GM10266 (cell line): Measurements from ENCODE around the gene GABRR3.
A peak's percentile ranks its signal among the peaks of the same experiment; 100 is the strongest.

Experiments used
- DNase-seq: peaks from one replicate; pipeline ENCODE4 v3.0.0; 2012; ENCODE audit errors: extremely low spot score
- TF ChIP-seq, protein P1 (sequence below): IDR thresholded peaks from 2 replicates; pipeline ENCODE4 v1.5.1; 2012; ENCODE audit warnings: mild to moderate bottlenecking, low read depth; ENCODE audit not compliant: control insufficient read depth, insufficient read depth; ENCODE audit errors: missing control alignments

The GABRR3 gene

DNA sequence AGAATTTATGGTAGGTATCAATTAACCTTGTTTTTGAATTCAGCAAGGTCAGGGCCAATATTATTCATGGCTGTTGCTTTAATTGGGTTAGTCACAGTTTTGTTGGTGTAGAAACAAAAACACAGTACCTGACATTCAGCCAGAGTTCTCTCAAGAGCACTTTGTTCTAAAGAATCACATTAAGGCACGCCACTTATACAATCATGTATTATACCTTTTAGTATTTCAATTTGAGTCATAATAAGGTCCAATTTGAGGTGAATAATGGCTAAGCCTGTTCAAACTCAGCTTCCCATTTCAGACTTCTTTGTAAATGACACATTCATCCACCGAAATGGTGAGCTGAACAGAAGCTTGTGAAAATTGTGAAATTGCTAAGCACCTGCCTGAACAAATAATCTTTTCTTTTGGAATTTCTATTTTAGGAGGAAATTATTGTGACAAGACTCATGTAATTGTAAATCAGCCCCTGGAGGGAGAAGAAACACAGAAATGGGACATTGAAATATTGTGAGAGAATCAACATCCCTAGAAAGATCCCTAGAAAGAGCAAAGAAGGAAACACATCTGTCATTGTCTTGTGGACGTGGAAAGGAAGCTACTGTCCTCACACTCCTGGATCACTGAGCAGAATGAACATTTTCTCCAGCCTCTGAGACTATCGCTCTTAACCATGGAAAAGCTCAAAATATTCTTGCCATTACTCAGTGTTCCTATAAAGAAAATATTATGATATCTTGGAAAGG is 92.1 kb downstream of the GABRR3 start:
- TF ChIP-seq, protein P1, sequence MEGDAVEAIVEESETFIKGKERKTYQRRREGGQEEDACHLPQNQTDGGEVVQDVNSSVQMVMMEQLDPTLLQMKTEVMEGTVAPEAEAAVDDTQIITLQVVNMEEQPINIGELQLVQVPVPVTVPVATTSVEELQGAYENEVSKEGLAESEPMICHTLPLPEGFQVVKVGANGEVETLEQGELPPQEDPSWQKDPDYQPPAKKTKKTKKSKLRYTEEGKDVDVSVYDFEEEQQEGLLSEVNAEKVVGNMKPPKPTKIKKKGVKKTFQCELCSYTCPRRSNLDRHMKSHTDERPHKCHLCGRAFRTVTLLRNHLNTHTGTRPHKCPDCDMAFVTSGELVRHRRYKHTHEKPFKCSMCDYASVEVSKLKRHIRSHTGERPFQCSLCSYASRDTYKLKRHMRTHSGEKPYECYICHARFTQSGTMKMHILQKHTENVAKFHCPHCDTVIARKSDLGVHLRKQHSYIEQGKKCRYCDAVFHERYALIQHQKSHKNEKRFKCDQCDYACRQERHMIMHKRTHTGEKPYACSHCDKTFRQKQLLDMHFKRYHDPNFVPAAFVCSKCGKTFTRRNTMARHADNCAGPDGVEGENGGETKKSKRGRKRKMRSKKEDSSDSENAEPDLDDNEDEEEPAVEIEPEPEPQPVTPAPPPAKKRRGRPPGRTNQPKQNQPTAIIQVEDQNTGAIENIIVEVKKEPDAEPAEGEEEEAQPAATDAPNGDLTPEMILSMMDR, result no peak
- no peak for DNase-seq

DNA sequence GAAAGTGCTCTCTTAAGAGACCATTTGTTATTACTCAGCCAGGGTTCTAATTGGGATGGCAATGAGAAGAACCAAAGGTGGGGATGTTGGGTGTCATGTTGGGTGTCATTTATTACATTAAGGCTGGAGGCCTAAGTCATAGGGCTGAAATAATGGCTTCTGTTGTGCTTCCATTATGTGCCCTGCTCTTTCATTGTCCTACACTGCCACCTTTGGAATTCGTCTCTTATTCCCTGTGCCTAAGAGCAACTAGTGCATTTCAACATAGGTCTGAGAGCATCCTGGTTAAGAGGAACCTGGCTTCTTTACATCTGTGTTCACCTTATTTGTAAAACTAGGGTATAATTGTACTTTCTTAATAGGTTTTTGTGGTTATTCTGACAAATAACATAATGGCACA is 95.1 kb downstream of the GABRR3 start:
- TF ChIP-seq, protein P1, result peak; percentile 16
- DNase-seq, result no peak

DNA sequence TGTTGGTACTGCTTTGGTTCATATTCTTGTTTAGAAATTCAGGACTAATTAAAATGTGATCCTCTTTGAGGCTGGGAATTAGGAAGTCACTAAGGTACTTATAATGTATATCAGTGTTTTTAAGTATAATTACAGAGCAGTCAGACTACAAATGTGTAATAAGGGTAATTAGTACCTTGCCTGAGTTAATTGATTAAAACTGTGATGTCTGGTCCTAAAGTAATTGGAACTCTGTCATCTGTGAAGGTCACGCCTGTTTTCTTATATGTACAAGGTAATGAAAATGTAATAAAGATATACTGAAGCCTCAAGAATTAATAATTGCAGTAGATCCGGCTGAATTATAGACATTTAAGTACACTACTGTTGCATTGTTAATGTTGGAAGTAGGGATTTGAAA is 95.7 kb downstream of the GABRR3 start:
- TF ChIP-seq, protein P1, result no peak
- no peak for DNase-seq

DNA sequence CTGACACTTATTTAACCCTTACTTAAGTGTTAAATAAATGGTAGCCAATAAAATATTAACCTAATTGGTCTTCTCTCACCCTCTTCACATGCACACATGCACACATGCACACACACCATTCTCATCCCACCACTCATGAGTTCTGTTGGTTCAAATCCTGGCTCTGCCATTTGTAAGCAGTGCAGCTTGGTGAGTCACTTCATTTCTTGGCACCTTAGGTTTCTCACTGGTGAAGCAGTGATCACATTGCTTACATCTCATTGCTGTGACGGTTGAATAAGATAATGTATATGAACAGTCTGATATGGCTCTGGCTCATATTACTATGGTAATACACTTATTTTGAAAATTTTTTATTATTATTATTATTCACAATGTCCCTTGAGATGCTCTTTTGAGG is 96.7 kb downstream of the GABRR3 start:
- no peak for DNase-seq
- TF ChIP-seq, protein P1, result no peak

DNA sequence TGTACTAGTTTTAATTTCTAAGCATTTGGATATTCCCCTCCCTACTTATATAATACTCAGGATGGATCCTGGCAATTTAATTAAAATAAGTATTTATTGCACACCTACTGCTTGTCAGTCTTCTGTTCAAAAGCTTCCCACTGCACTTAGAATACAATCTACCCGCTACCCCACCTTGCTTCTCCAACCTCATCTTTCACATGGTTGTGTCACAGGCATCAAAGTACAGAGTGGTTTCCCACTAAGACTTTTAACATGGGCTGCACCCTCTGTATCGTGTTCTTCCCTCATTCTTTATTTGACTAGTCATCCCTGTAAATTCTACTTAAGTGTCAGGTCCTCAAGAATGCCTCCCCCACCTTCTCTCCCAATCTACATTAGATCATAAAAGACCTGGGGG is 97.9 kb downstream of the GABRR3 start:
- no peak for DNase-seq

DNA sequence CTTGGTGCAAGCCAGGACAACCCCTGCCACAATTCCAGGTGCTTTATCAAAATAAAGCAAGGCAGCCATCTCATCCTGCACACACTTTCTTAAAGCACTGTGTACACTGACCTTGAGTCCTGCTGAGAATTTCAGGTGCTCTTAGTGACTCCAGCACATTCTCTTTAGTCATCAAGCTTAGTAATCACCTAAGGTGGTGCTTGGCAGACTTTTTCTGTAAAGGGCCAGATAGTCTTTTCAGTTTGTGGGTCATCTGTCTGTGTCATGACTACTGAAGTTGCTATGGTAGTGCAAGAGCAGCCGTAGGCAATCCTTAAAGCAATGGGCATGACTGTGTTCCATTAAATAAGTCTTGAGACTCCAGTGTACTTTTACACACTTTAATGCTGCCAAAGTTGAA is 99.3 kb downstream of the GABRR3 start:
- DNase-seq, result no peak
- TF ChIP-seq, protein P1, result no peak

More for the DNA sequence above, 97.9 kb downstream of the GABRR3 start:
- TF ChIP-seq, protein P1, result no peak
